Osteocyte (in vitro differentiated cells): ENCODE results near the gene NAXD. TPM values are rescaled to one million over a fixed set of nuclear protein-coding genes. Genes with fewer than 3 reads are reported as not detected.

Experiments used
- DNase-seq: peaks from one replicate; pipeline ENCODE4 v3.0.0; 2021; ENCODE audit warnings: mixed read lengths; ENCODE audit not compliant: unreplicated experiment; ENCODE audit errors: extremely low spot score
- H3K27ac Mint-ChIP-seq: one replicate; pipeline ENCODE4 v1.8.0; 2021; ENCODE audit warnings: mild to moderate bottlenecking, mixed read lengths; ENCODE audit not compliant: unreplicated experiment
- H3K27me3 Mint-ChIP-seq: one replicate; pipeline ENCODE4 v1.8.0; 2021; ENCODE audit warnings: mixed read lengths; ENCODE audit not compliant: unreplicated experiment
- H3K36me3 Mint-ChIP-seq: one replicate; pipeline ENCODE4 v1.8.0; 2021; ENCODE audit warnings: mixed read lengths; ENCODE audit not compliant: unreplicated experiment
- H3K4me1 Mint-ChIP-seq: one replicate; pipeline ENCODE4 v1.8.0; 2021; ENCODE audit warnings: mixed read lengths; ENCODE audit not compliant: unreplicated experiment
- H3K4me3 Mint-ChIP-seq: one replicate; pipeline ENCODE4 v1.8.0; 2021; ENCODE audit warnings: mild to moderate bottlenecking, moderate library complexity, mixed read lengths; ENCODE audit not compliant: unreplicated experiment
- H3K9me3 Mint-ChIP-seq: one replicate; pipeline ENCODE4 v1.8.0; 2021; ENCODE audit warnings: mixed read lengths; ENCODE audit not compliant: unreplicated experiment
- total RNA-seq: library from RNA; stranded (reverse); gene quantifications from 2 replicates; pipeline ENCODE4 v1.2.1, GENCODE V29; 2021
- TF ChIP-seq, protein P1 (sequence below): fragments of 200-600 bp; sonication (generic); IDR thresholded peaks from 2 replicates; pipeline ENCODE4 v1.5.0; 2021; ENCODE audit warnings: antibody characterized with exemption, mild to moderate bottlenecking, moderate library complexity

The NAXD gene
- total RNA-seq, 1 donor from 2014 or later, result 34.3 TPM

- H3K36me3 Mint-ChIP-seq, result peaks cover 9% of the 10 kb centered on the region
- DNase-seq, result no peak
- no peak overlapping the region for H3K4me3 Mint-ChIP-seq
- no peak overlapping the region for H3K27ac Mint-ChIP-seq
- no peaks in the 10 kb centered on the region for H3K27me3 Mint-ChIP-seq
- TF ChIP-seq, protein P1, sequence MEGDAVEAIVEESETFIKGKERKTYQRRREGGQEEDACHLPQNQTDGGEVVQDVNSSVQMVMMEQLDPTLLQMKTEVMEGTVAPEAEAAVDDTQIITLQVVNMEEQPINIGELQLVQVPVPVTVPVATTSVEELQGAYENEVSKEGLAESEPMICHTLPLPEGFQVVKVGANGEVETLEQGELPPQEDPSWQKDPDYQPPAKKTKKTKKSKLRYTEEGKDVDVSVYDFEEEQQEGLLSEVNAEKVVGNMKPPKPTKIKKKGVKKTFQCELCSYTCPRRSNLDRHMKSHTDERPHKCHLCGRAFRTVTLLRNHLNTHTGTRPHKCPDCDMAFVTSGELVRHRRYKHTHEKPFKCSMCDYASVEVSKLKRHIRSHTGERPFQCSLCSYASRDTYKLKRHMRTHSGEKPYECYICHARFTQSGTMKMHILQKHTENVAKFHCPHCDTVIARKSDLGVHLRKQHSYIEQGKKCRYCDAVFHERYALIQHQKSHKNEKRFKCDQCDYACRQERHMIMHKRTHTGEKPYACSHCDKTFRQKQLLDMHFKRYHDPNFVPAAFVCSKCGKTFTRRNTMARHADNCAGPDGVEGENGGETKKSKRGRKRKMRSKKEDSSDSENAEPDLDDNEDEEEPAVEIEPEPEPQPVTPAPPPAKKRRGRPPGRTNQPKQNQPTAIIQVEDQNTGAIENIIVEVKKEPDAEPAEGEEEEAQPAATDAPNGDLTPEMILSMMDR, result no peak
- H3K4me1 Mint-ChIP-seq, result peaks cover 19% of the 10 kb centered on the region
- no peaks in the 10 kb centered on the region for H3K9me3 Mint-ChIP-seq
Measured at GRCh38 chr13:110625771-110626321, 10.5 kb downstream of the NAXD start.

- H3K4me1 Mint-ChIP-seq, result peaks cover 19% of the 10 kb centered on the region
- H3K27ac Mint-ChIP-seq, result no peak overlapping the region
- H3K27me3 Mint-ChIP-seq, result no peaks in the 10 kb centered on the region
- TF ChIP-seq, protein P1, result no peak
- DNase-seq, result no peak
- no peaks in the 10 kb centered on the region for H3K9me3 Mint-ChIP-seq
- no peak overlapping the region for H3K4me3 Mint-ChIP-seq
- H3K36me3 Mint-ChIP-seq, result peaks cover 9% of the 10 kb centered on the region
Measured at GRCh38 chr13:110626521-110626920, 11.2 kb downstream of the NAXD start.

DNA sequence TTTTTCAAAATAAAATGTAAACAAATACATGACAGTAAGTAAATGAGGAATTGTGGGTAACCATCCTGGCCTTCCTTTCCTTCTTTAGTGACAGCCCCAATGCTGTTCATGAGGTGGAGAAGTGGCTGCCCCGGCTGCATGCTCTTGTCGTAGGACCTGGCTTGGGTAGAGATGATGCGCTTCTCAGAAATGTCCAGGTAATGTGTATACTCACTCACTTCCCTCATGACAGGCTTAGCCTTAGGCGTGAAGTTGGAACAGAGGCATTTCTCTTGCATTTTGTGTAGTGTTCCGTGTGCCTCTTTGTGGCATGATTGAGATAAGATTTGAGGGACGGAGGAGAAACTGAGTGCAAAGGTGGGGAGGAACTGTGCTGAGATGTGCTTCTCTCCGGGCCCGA lies 12.0 kb downstream of the NAXD start:
- Mint-ChIP-seq H3K4me3 (no peak overlapping the region), H3K27me3 (no peaks in the 10 kb centered on the region), H3K36me3 (peaks cover 13% of the 10 kb centered on the region), H3K9me3 (no peaks in the 10 kb centered on the region), H3K4me1 (peaks cover 19% of the 10 kb centered on the region), H3K27ac (no peak overlapping the region)
- TF ChIP-seq, protein P1, result no peak
- DNase-seq, result no peak

DNA sequence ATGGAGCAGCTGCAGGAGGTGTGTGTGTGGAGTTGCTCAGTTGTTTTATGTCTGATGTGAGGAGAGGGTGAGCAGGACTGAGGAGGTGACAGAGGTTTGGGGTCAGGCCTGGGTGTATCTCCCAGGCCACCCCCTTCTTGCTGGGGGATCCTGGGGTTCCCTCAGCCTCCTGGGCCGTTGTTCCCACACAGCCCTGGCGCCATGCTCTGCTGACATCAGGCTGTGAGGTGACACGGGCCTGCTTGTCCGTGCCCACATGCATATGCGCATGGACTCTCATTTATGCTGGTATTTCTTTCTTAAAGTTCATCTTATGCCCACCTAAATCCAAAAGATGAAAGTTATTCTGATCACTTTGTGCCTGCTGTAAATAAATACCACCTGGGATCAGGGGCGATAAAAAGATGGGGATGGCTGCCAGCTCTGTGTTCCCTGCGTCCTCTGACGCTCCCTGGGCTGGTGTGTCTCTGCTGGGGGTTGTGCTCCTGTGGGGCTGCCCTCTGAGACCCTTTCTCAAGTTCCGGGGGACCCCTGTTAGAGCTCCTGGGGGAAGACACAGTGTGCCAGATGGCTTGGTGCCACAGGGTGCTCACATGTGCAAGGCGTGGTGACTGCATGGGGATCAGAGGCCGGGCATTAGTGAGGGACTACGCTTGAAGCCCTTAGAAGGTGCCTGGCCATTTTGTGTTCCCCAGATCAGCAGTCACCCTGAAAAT lies 12.6 kb downstream of the NAXD start:
- Mint-ChIP-seq H3K27ac (peak overlapping the region; percentile 36), H3K4me1 (peaks cover 19% of the 10 kb centered on the region)

DNA sequence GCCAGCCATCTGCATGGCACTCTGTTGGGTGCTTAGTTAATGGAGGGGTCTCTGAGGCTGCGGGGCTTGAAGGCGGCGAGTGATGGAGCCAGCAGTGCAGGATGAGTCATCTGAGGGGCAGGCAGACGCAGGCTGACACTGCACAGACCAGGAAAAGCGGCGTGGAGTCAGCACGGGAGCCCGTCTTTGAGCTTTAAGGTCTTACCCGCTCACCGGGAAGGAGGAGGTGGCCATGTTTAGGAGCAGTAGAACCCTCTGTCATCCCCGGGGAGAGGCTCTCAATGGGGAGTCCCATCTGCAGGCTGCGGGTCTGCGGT lies 13.1 kb downstream of the NAXD start:
- DNase-seq, result no peak
- Mint-ChIP-seq H3K27ac (peak overlapping the region; percentile 36), H3K27me3 (no peaks in the 10 kb centered on the region), H3K4me3 (no peak overlapping the region), H3K36me3 (peaks cover 14% of the 10 kb centered on the region), H3K9me3 (no peaks in the 10 kb centered on the region), H3K4me1 (peaks cover 19% of the 10 kb centered on the region)
- TF ChIP-seq, protein P1, result no peak

More for the DNA sequence above, 12.6 kb downstream of the NAXD start:
- no peak for DNase-seq
- no peaks in the 10 kb centered on the region for H3K27me3 Mint-ChIP-seq
- no peak overlapping the region for H3K4me3 Mint-ChIP-seq
- peaks cover 14% of the 10 kb centered on the region for H3K36me3 Mint-ChIP-seq
- no peaks in the 10 kb centered on the region for H3K9me3 Mint-ChIP-seq
- TF ChIP-seq, protein P1, result no peak
